Measurements from ENCODE around the gene COX5B. TPM values are rescaled to one million over a fixed set of nuclear protein-coding genes. Genes with fewer than 3 reads are reported as not detected.

COX5B gene
- total and polyA plus RNA-seq, 3 experiments from 2014 or later = 197 to 334 (median 205) TPM

DNA sequence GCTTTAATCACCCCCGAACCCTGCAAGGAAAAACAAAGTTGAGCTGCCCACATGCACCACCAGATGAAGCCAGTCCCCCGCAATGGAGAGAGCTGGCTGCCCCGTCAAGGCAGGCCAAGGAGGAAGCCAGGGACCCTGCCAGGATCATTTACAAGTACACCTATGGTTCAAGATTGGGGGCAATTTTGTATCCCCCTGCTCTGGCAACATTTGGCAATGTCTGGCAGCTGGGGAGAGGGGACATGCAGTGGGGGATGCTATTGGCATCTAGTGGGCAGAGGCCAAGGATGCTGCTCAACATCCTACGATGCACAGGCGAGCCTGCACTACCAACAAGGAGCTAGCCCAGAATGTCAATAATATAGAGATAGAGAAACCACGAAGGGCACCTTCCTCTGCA is 16.1 kb downstream of the COX5B start:
- peak overlapping the region; percentile 68 to 99 (median 98) for H3K27ac Mint-ChIP-seq
- Histone ChIP-seq H3K27ac (ENCODE audit: low read depth, low read length) (peak overlapping the region; percentile 96), H3K9me3 (ENCODE audit: low read length) (no peaks in the 10 kb centered on the region), H3K4me1 (ENCODE audit: insufficient read depth, low read length) (peaks cover 30% of the 10 kb centered on the region), H3K36me3 (ENCODE audit: insufficient read depth, low read length) (peaks cover 15% of the 10 kb centered on the region), H3K4me3 (ENCODE audit: low read length) (peak overlapping the region; percentile 100), H3K27me3 (ENCODE audit: insufficient read depth, low read length, poor library complexity, severe bottlenecking) (no peaks in the 10 kb centered on the region)
- no peaks in the 10 kb centered on the region for H3K27me3 Mint-ChIP-seq
- no peak for DNase-seq
- peaks cover 0 to 51% (median 0%) of the 10 kb centered on the region in 3 donors for H3K36me3 Mint-ChIP-seq
- ChIA-PET CTCF (interaction anchor here (0.6 to 8.4 kb wide), 7 partner anchors 11 to 937 kb away, joined by 3 to 66 read pairs (median 5); partner anchors contain the start of genes ANKRD36B and COX5B), POLR2A (interaction anchor here (1.9 to 3.7 kb wide), 3 partner anchors 11 to 35 kb away, joined by 6 to 83 read pairs (median 8); partner anchors contain the start of gene COX5B)
- no peaks in the 10 kb centered on the region for H3K9me3 Mint-ChIP-seq
- peak overlapping the region; percentile 90 to 99 (median 96) for H3K4me3 Mint-ChIP-seq
- H3K4me1 Mint-ChIP-seq = peaks cover 30 to 43% (median 31%) of the 10 kb centered on the region in 3 donors

DNA sequence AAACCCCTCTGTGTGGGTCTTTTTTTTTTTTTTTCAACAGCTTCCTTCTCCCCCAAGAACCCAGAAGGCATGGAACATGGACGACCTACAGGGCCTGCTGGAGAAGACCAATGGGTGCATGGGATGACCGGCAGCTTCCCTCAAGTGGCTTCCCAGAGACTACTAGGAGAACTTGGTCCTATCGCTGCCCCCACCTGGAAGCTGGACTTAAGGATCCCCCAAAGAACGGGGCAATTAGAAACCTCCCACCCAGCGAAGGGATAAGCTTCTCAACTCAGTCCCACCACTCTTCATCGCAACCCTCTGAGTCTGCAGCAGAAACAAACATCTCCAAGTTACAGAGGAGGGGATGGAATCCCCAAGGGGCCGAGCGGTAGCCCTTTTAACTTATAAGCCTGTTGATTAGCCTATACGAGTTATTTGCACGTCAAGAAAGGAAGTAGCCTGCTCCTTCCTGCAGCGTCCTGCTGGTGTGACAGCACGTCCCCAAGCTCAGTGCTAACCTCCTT is 16.6 kb downstream of the COX5B start:
- Histone ChIP-seq H3K27ac (ENCODE audit: low read depth, low read length) (peak overlapping the region; percentile 96), H3K9me3 (ENCODE audit: low read length) (no peaks in the 10 kb centered on the region), H3K27me3 (ENCODE audit: insufficient read depth, low read length, poor library complexity, severe bottlenecking) (no peaks in the 10 kb centered on the region), H3K4me3 (ENCODE audit: low read length) (peak overlapping the region; percentile 100), H3K4me1 (ENCODE audit: insufficient read depth, low read length) (peaks cover 30% of the 10 kb centered on the region), H3K36me3 (ENCODE audit: insufficient read depth, low read length) (peaks cover 14% of the 10 kb centered on the region)
- Mint-ChIP-seq H3K9me3 (no peaks in the 10 kb centered on the region), H3K4me3 (peak overlapping the region; percentile 90 to 99 (median 96)), H3K36me3 (peaks cover 0 to 46% (median 0%) of the 10 kb centered on the region in 3 donors), H3K4me1 (peaks cover 30 to 43% (median 31%) of the 10 kb centered on the region in 3 donors), H3K27ac (peak overlapping the region; percentile 95 to 99 (median 98)), H3K27me3 (no peaks in the 10 kb centered on the region)
- POLR2A ChIA-PET = interaction anchor here (1.9 to 3.7 kb wide), 4 partner anchors 12 to 72 kb away, joined by 6 to 83 read pairs (median 10); partner anchors contain the start of genes ANKRD36B and COX5B
- peak in 1 of 5 donors; percentile 38 for DNase-seq
- CTCF ChIA-PET = interaction anchor here (0.6 to 8.4 kb wide), 8 partner anchors 10 to 937 kb away, joined by 3 to 66 read pairs (median 4); partner anchors contain the start of genes ANKRD36B and COX5B

DNA sequence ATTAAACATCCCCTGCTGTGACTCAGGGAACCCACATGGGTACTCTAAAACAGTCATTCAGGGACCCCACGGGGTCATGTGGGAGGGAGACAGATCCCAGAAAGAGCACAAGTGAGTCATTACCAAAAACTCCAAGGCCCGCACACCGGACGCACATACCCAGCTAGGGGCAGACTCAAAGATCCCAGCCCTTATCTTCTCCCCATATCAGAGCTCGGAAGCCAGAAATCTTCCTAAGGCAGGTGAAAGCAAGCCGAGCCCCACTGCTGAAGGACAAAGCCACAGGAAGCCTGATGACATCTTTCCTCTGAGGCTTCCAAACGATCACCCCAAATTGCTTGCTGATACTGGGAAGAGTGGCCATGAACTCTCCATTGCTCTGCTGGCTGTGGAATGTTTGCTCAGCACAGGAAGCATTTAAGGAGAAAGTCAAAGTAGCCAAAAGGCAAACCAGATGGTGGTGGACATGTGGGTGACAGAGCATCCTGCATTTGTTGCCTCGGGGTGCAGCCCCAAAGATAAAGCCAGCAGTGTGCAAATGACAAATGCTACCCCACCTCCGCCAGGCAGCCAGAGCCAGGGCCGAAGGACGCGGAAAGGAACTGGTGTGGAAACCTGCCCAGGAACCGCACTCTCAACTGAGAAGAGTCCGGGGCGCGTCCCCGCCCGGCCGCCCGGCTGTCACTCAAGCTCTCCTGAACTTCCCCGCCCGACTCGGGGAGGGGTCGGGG is 17.2 kb downstream of the COX5B start:
- ChIA-PET CTCF (interaction anchor here (0.8 to 8.4 kb wide), 9 partner anchors 10 to 85 kb away, joined by 3 to 66 read pairs (median 4); partner anchors contain the start of genes ANKRD36B and COX5B), POLR2A (interaction anchor here (0.7 to 3.7 kb wide), 5 partner anchors 12 to 141 kb away, joined by 5 to 83 read pairs (median 8); partner anchors contain the start of genes ANKRD36B and COX5B)
- H3K27me3 Mint-ChIP-seq = no peaks in the 10 kb centered on the region
- Histone ChIP-seq H3K9me3 (ENCODE audit: low read length) (no peaks in the 10 kb centered on the region), H3K4me1 (ENCODE audit: insufficient read depth, low read length) (peaks cover 30% of the 10 kb centered on the region), H3K27me3 (ENCODE audit: insufficient read depth, low read length, poor library complexity, severe bottlenecking) (no peaks in the 10 kb centered on the region), H3K36me3 (ENCODE audit: insufficient read depth, low read length) (peaks cover 13% of the 10 kb centered on the region), H3K27ac (ENCODE audit: low read depth, low read length) (peak overlapping the region; percentile 96), H3K4me3 (ENCODE audit: low read length) (peak overlapping the region; percentile 100)
- no peaks in the 10 kb centered on the region for H3K9me3 Mint-ChIP-seq
- peaks cover 30 to 43% (median 31%) of the 10 kb centered on the region in 3 donors for H3K4me1 Mint-ChIP-seq
- peaks cover 0 to 40% (median 0%) of the 10 kb centered on the region in 3 donors for H3K36me3 Mint-ChIP-seq
- H3K4me3 Mint-ChIP-seq = peak overlapping the region; percentile 90 to 99 (median 96)
- H3K27ac Mint-ChIP-seq = peak overlapping the region; percentile 95 to 99 (median 98)
- peak; percentile 51 to 79 (median 59) for DNase-seq

DNA sequence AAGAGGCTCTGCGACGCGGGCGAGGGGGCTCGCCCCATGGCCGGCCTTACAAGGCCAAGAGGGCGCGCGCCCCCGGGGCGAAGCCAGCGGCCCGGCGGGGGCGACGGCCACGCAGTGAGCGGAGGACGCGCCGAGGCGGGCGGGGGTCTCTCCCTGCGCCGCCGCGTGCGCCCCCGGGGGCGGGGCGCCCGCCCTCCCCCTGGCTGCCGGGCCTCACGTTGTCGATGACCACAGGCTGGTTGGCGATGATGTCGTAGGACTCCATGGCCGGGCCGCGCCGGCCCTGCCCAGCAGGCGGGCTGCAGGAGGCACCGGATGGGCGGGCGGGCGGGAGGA is 17.7 kb downstream of the COX5B start:
- CTCF ChIA-PET = interaction anchor here (1.0 to 8.4 kb wide), 6 partner anchors 9 to 73 kb away, joined by 3 to 66 read pairs (median 12); partner anchors contain the start of genes ANKRD36B and COX5B
- POLR2A ChIA-PET = interaction anchor here (0.7 to 3.7 kb wide), 5 partner anchors 13 to 141 kb away, joined by 5 to 83 read pairs (median 8); partner anchors contain the start of genes ANKRD36B and COX5B

DNA sequence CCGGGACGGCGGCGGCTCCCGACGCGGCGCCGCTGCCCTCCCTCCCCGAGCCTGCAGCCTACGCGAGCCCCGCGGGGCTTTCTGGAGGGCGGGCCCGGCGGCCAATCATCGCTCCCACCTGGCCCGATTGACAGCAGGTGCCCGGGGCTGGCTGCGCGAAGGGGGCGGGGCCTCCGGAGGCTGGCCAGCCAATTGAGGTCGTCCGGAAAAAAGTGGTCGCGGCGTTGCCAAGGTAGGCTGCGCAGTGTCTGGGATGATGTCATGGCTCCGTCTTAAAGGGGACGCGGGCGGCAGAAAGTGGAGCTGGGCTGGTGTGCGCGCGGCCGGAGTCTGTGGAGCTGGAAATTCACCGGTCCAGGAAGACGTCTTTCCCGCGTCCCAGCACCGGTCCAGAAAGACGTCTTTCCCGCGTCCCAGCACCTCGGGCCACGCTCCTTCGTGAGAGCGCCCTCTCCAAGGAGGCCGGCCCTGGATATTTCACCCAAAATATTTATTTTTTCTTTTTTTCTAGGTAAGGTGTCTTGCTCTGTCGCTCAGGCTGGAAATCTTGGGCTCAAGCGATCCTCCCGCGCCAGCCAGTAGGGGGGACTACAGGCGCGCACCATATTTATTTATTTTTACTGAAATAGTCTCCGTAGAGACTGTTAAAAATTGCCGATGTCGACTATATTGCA is 18.2 kb downstream of the COX5B start, which contains the start of gene ACTR1B:
Gene ACTR1B, minus strand, starts transcription at position 83 of the 674 bp plus-strand sequence. CDS start 154 bp downstream, outside the sequence.
- H3K27me3 Mint-ChIP-seq = no peaks in the 10 kb centered on the region
- H3K4me1 ChIP-seq (ENCODE audit: insufficient read depth, low read length) = peaks cover 30% of the 10 kb centered on the region
- peaks cover 0 to 29% (median 0%) of the 10 kb centered on the region in 3 donors for H3K36me3 Mint-ChIP-seq
- ChIA-PET CTCF (interaction anchor here (1.0 to 8.4 kb wide), 8 partner anchors 9 to 84 kb away, joined by 3 to 66 read pairs (median 4); partner anchors contain the start of genes ANKRD36B and COX5B), POLR2A (interaction anchor here (0.5 to 3.7 kb wide), 5 partner anchors 18 to 1463 kb away, joined by 3 to 83 read pairs (median 3); partner anchors contain the start of genes ANKRD36B, COX5B and ZAP70)
- peak within 1 kb of the TSS; percentile 100 for H3K4me3 ChIP-seq (ENCODE audit: low read length)
- peak within 1 kb of the TSS; percentile 98 to 100 (median 99) for H3K27ac Mint-ChIP-seq
- peak; percentile 97 to 99 (median 98) for DNase-seq
- peaks cover 7% of the 10 kb centered on the region for H3K36me3 ChIP-seq (ENCODE audit: insufficient read depth, low read length)
- H3K9me3 ChIP-seq (ENCODE audit: low read length) = no peaks in the 10 kb centered on the region
- no peaks in the 10 kb centered on the region for H3K27me3 ChIP-seq (ENCODE audit: insufficient read depth, low read length, poor library complexity, severe bottlenecking)
- peaks cover 30 to 43% (median 31%) of the 10 kb centered on the region in 3 donors for H3K4me1 Mint-ChIP-seq
- peak within 1 kb of the TSS; percentile 92 to 99 (median 97) for H3K4me3 Mint-ChIP-seq
- H3K9me3 Mint-ChIP-seq = no peaks in the 10 kb centered on the region
- peak within 1 kb of the TSS; percentile 96 for H3K27ac ChIP-seq (ENCODE audit: low read depth, low read length)

More for the DNA sequence above, 17.7 kb downstream of the COX5B start:
- peak overlapping the region; percentile 90 to 99 (median 96) for H3K4me3 Mint-ChIP-seq
- Histone ChIP-seq H3K4me3 (ENCODE audit: low read length) (peak overlapping the region; percentile 100), H3K27ac (ENCODE audit: low read depth, low read length) (peak overlapping the region; percentile 96), H3K9me3 (ENCODE audit: low read length) (no peaks in the 10 kb centered on the region), H3K27me3 (ENCODE audit: insufficient read depth, low read length, poor library complexity, severe bottlenecking) (no peaks in the 10 kb centered on the region), H3K4me1 (ENCODE audit: insufficient read depth, low read length) (peaks cover 30% of the 10 kb centered on the region), H3K36me3 (ENCODE audit: insufficient read depth, low read length) (peaks cover 7% of the 10 kb centered on the region)
- H3K4me1 Mint-ChIP-seq = peaks cover 30 to 43% (median 31%) of the 10 kb centered on the region in 3 donors
- no peak for DNase-seq
- no peaks in the 10 kb centered on the region for H3K27me3 Mint-ChIP-seq
- peak overlapping the region in 5 of 8 donors; percentile 95 to 99 (median 98) for H3K27ac Mint-ChIP-seq
- H3K36me3 Mint-ChIP-seq = peaks cover 0 to 34% (median 0%) of the 10 kb centered on the region in 3 donors
- H3K9me3 Mint-ChIP-seq = no peaks in the 10 kb centered on the region

DNA sequence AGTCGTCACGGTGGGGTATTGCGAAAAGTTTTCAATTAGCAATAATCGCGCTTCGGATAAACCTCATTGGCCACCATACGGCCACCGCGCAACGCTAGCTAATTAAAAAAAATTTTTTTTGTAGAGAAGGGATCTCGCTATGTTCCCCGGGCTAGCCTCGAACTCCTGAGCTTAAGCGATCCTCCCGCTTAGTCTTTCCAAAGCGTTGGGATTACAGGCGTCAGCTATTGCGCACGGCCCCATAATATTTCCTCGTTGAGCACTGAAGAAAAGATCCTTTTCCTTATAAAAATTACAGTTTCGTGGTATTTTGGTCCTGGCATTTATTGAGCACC is 18.7 kb downstream of the COX5B start:
- no peak for DNase-seq
- Mint-ChIP-seq H3K27me3 (no peaks in the 10 kb centered on the region), H3K9me3 (no peaks in the 10 kb centered on the region), H3K27ac (peak overlapping the region; percentile 87 to 100 (median 99)), H3K36me3 (peaks cover 0 to 25% (median 0%) of the 10 kb centered on the region in 3 donors), H3K4me1 (peaks cover 30 to 43% (median 31%) of the 10 kb centered on the region in 3 donors), H3K4me3 (peak overlapping the region; percentile 89 to 98 (median 95))
- H3K27ac ChIP-seq (ENCODE audit: low read depth, low read length) = peak overlapping the region; percentile 96
- H3K27me3 ChIP-seq (ENCODE audit: insufficient read depth, low read length, poor library complexity, severe bottlenecking) = no peaks in the 10 kb centered on the region
- no peaks in the 10 kb centered on the region for H3K9me3 ChIP-seq (ENCODE audit: low read length)
- H3K4me3 ChIP-seq (ENCODE audit: low read length) = peak overlapping the region; percentile 85
- peaks cover 7% of the 10 kb centered on the region for H3K36me3 ChIP-seq (ENCODE audit: insufficient read depth, low read length)
- CTCF ChIA-PET = interaction anchor here (1.0 to 8.4 kb wide), 7 partner anchors 16 to 83 kb away, joined by 3 to 66 read pairs (median 4); partner anchors contain the start of genes ANKRD36B and COX5B
- H3K4me1 ChIP-seq (ENCODE audit: insufficient read depth, low read length) = peaks cover 30% of the 10 kb centered on the region
- POLR2A ChIA-PET = interaction anchor here (0.5 to 3.7 kb wide), 5 partner anchors 18 to 1463 kb away, joined by 3 to 83 read pairs (median 3); partner anchors contain the start of genes ANKRD36B, COX5B and ZAP70

DNA sequence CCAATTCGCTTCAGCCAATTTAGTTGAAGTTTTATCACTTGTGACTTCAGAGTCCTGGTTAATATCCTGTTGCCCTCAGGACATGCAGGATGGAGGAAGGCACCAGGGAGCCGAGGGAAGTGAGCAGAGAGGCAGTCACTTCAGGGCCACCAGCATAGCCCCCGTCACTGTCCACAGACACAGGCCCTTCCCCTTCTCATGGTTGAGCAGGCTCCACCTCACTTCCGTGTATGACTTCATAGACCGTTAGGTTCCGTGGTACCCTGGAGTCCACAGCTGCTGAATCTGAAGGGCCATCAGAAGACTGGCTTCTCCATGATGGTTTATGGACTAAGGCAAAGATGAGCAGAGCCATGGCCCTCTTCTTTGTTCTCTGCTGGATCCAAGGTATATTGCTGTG is 23.6 kb downstream of the COX5B start, which contains the start of gene C2orf92:
Gene C2orf92, plus strand, starts transcription at position 266 of the 400 bp plus-strand sequence. Its CDS starts 76 bp downstream, at position 342.
- Mint-ChIP-seq H3K36me3 (no peaks in the 10 kb centered on the region), H3K9me3 (no peaks in the 10 kb centered on the region), H3K27me3 (peaks cover 0 to 8% of the 10 kb centered on the region in 2 donors), H3K27ac (peak within 1 kb of the TSS in 1 of 8 donors; percentile 30), H3K4me1 (peaks cover 6 to 11% (median 9%) of the 10 kb centered on the region in 3 donors), H3K4me3 (no peak within 1 kb of the TSS)
- H3K27me3 ChIP-seq (ENCODE audit: insufficient read depth, low read length, poor library complexity, severe bottlenecking) = no peaks in the 10 kb centered on the region
- no peaks in the 10 kb centered on the region for H3K9me3 ChIP-seq (ENCODE audit: low read length)
- POLR2A ChIA-PET = interaction anchor here (1.2 kb wide), 1 partner anchor 24 kb away, joined by 5 read pairs; the partner anchor contains the start of gene COX5B
- peaks cover 8% of the 10 kb centered on the region for H3K4me1 ChIP-seq (ENCODE audit: insufficient read depth, low read length)
- CTCF ChIA-PET = interaction anchor here (0.7 to 1.8 kb wide), 3 partner anchors 27 to 79 kb away, joined by 3 to 6 read pairs (median 4); no protein-coding TSS in a partner anchor
- H3K4me3 ChIP-seq (ENCODE audit: low read length) = no peak within 1 kb of the TSS
- DNase-seq = no peak
- H3K27ac ChIP-seq (ENCODE audit: low read depth, low read length) = no peak within 1 kb of the TSS
- no peaks in the 10 kb centered on the region for H3K36me3 ChIP-seq (ENCODE audit: insufficient read depth, low read length)
